T-helper 2 cell treated with Interferon-gamma antibody and Interleukin-4, amounts not matched to agents 5 μg/mL and 100 μg/mL, for 36 hours (primary cell): ENCODE data around the gene CCDC71.

Experiments
- DNase-seq: peaks from one replicate; pipeline ENCODE4 v3.0.0; 2021; ENCODE audit warnings: low spot score
- H3K27ac Mint-ChIP-seq: one replicate; pipeline ENCODE4 v1.8.0; 2021; ENCODE audit warnings: mild to moderate bottlenecking, mixed read lengths
- H3K27me3 Mint-ChIP-seq: one replicate; pipeline ENCODE4 v1.8.0; 2021; ENCODE audit warnings: low read depth, mixed read lengths
- H3K36me3 Mint-ChIP-seq: one replicate; pipeline ENCODE4 v1.8.0; 2021; ENCODE audit warnings: low read depth, mixed read lengths
- H3K4me1 Mint-ChIP-seq: one replicate; pipeline ENCODE4 v1.8.0; 2021; ENCODE audit warnings: low read depth, mixed read lengths
- H3K4me3 Mint-ChIP-seq: one replicate; pipeline ENCODE4 v1.8.0; 2022; ENCODE audit warnings: mild to moderate bottlenecking, moderate library complexity, mixed read lengths
- H3K9me3 Mint-ChIP-seq: one replicate; pipeline ENCODE4 v1.8.0; 2021; ENCODE audit warnings: mixed read lengths

CCDC71 gene

GRCh38 chr3:49165771-49166751 lies at the start of gene CCDC71:
CCDC71 (minus strand) TSS chr3:49166331; CDS start chr3:49164208, 2,123 bp downstream.
- Mint-ChIP-seq H3K9me3 (no peaks in the 10 kb centered on the region), H3K4me1 (peaks cover 14% of the 10 kb centered on the region), H3K27ac (peak within 1 kb of the TSS; percentile 86), H3K27me3 (no peaks in the 10 kb centered on the region), H3K4me3 (peak within 1 kb of the TSS; percentile 95), H3K36me3 (peaks cover 13% of the 10 kb centered on the region)
- peak; percentile 75 for DNase-seq

- H3K9me3 Mint-ChIP-seq = peaks cover 9% of the 10 kb centered on the region
- no peak overlapping the region for H3K4me3 Mint-ChIP-seq
- no peak for DNase-seq
- peaks cover 7% of the 10 kb centered on the region for H3K4me1 Mint-ChIP-seq
- H3K36me3 Mint-ChIP-seq = no peaks in the 10 kb centered on the region
- H3K27ac Mint-ChIP-seq = no peak overlapping the region
- H3K27me3 Mint-ChIP-seq = no peaks in the 10 kb centered on the region
Measured at GRCh38 chr3:49213998-49214397, 47.9 kb upstream of the CCDC71 start.

GRCh38 chr3:49213541-49213943 lies 47.4 kb upstream of the CCDC71 start:
- no peak overlapping the region for H3K27ac Mint-ChIP-seq
- H3K4me3 Mint-ChIP-seq = no peak overlapping the region
- no peaks in the 10 kb centered on the region for H3K27me3 Mint-ChIP-seq
- DNase-seq = no peak
- H3K36me3 Mint-ChIP-seq = no peaks in the 10 kb centered on the region
- peaks cover 6% of the 10 kb centered on the region for H3K4me1 Mint-ChIP-seq
- H3K9me3 Mint-ChIP-seq = peaks cover 9% of the 10 kb centered on the region

- DNase-seq = no peak
- H3K27ac Mint-ChIP-seq = no peak overlapping the region
- H3K4me1 Mint-ChIP-seq = no peaks in the 10 kb centered on the region
- H3K27me3 Mint-ChIP-seq = peaks cover 5% of the 10 kb centered on the region
- no peaks in the 10 kb centered on the region for H3K9me3 Mint-ChIP-seq
- no peaks in the 10 kb centered on the region for H3K36me3 Mint-ChIP-seq
- H3K4me3 Mint-ChIP-seq = no peak overlapping the region
Measured at GRCh38 chr3:49199900-49200281, 33.8 kb upstream of the CCDC71 start.

- Mint-ChIP-seq H3K9me3 (no peaks in the 10 kb centered on the region), H3K27me3 (peaks cover 4% of the 10 kb centered on the region), H3K4me1 (no peaks in the 10 kb centered on the region), H3K4me3 (no peak overlapping the region), H3K36me3 (no peaks in the 10 kb centered on the region), H3K27ac (no peak overlapping the region)
- no peak for DNase-seq
Measured at GRCh38 chr3:49199239-49199899, 33.2 kb upstream of the CCDC71 start.

GRCh38 chr3:49198611-49199230 lies 32.6 kb upstream of the CCDC71 start:
- no peak overlapping the region for H3K4me3 Mint-ChIP-seq
- no peak overlapping the region for H3K27ac Mint-ChIP-seq
- peaks cover 3% of the 10 kb centered on the region for H3K27me3 Mint-ChIP-seq
- H3K9me3 Mint-ChIP-seq = no peaks in the 10 kb centered on the region
- no peaks in the 10 kb centered on the region for H3K36me3 Mint-ChIP-seq
- H3K4me1 Mint-ChIP-seq = no peaks in the 10 kb centered on the region
- no peak for DNase-seq

- no peaks in the 10 kb centered on the region for H3K9me3 Mint-ChIP-seq
- peaks cover 3% of the 10 kb centered on the region for H3K27me3 Mint-ChIP-seq
- no peak for DNase-seq
- H3K36me3 Mint-ChIP-seq = no peaks in the 10 kb centered on the region
- H3K4me3 Mint-ChIP-seq = no peak overlapping the region
- no peaks in the 10 kb centered on the region for H3K4me1 Mint-ChIP-seq
- H3K27ac Mint-ChIP-seq = no peak overlapping the region
Measured at GRCh38 chr3:49198161-49198560, 32.0 kb upstream of the CCDC71 start.

- H3K27me3 Mint-ChIP-seq = peaks cover 8% of the 10 kb centered on the region
- no peaks in the 10 kb centered on the region for H3K9me3 Mint-ChIP-seq
- no peaks in the 10 kb centered on the region for H3K4me1 Mint-ChIP-seq
- DNase-seq = no peak
- no peak overlapping the region for H3K27ac Mint-ChIP-seq
- no peaks in the 10 kb centered on the region for H3K36me3 Mint-ChIP-seq
- no peak overlapping the region for H3K4me3 Mint-ChIP-seq
Measured at GRCh38 chr3:49191741-49192140, 25.6 kb upstream of the CCDC71 start.

- no peaks in the 10 kb centered on the region for H3K9me3 Mint-ChIP-seq
- no peak overlapping the region for H3K27ac Mint-ChIP-seq
- no peaks in the 10 kb centered on the region for H3K4me1 Mint-ChIP-seq
- no peaks in the 10 kb centered on the region for H3K36me3 Mint-ChIP-seq
- H3K27me3 Mint-ChIP-seq = peaks cover 3% of the 10 kb centered on the region
- no peak for DNase-seq
- no peak overlapping the region for H3K4me3 Mint-ChIP-seq
Measured at GRCh38 chr3:49183873-49184272, 17.7 kb upstream of the CCDC71 start.

- H3K27ac Mint-ChIP-seq = no peak overlapping the region
- no peaks in the 10 kb centered on the region for H3K9me3 Mint-ChIP-seq
- H3K27me3 Mint-ChIP-seq = peaks cover 5% of the 10 kb centered on the region
- no peaks in the 10 kb centered on the region for H3K36me3 Mint-ChIP-seq
- no peaks in the 10 kb centered on the region for H3K4me1 Mint-ChIP-seq
- H3K4me3 Mint-ChIP-seq = no peak overlapping the region
- no peak for DNase-seq
Measured at GRCh38 chr3:49182682-49183081, 16.6 kb upstream of the CCDC71 start.

- Mint-ChIP-seq H3K4me3 (no peak overlapping the region), H3K27ac (no peak overlapping the region), H3K27me3 (peaks cover 5% of the 10 kb centered on the region), H3K36me3 (no peaks in the 10 kb centered on the region), H3K9me3 (no peaks in the 10 kb centered on the region), H3K4me1 (no peaks in the 10 kb centered on the region)
- no peak for DNase-seq
Measured at GRCh38 chr3:49181351-49181750, 15.2 kb upstream of the CCDC71 start.

- Mint-ChIP-seq H3K4me1 (no peaks in the 10 kb centered on the region), H3K4me3 (no peak overlapping the region), H3K27ac (no peak overlapping the region), H3K27me3 (peaks cover 5% of the 10 kb centered on the region), H3K36me3 (no peaks in the 10 kb centered on the region), H3K9me3 (no peaks in the 10 kb centered on the region)
- no peak for DNase-seq
Measured at GRCh38 chr3:49180116-49180515, 14.0 kb upstream of the CCDC71 start.

- H3K27me3 Mint-ChIP-seq = peaks cover 5% of the 10 kb centered on the region
- H3K4me3 Mint-ChIP-seq = no peak overlapping the region
- DNase-seq = no peak
- H3K4me1 Mint-ChIP-seq = peaks cover 2% of the 10 kb centered on the region
- H3K36me3 Mint-ChIP-seq = no peaks in the 10 kb centered on the region
- H3K9me3 Mint-ChIP-seq = no peaks in the 10 kb centered on the region
- no peak overlapping the region for H3K27ac Mint-ChIP-seq
Measured at GRCh38 chr3:49177073-49177472, 10.9 kb upstream of the CCDC71 start.

- peaks cover 4% of the 10 kb centered on the region for H3K4me1 Mint-ChIP-seq
- no peaks in the 10 kb centered on the region for H3K36me3 Mint-ChIP-seq
- H3K27me3 Mint-ChIP-seq = peaks cover 5% of the 10 kb centered on the region
- no peak overlapping the region for H3K27ac Mint-ChIP-seq
- H3K4me3 Mint-ChIP-seq = no peak overlapping the region
- H3K9me3 Mint-ChIP-seq = no peaks in the 10 kb centered on the region
- no peak for DNase-seq
Measured at GRCh38 chr3:49175530-49175929, 9.4 kb upstream of the CCDC71 start.
